CD4-positive, alpha-beta T cell treated with Interleukin-6 for 4 hours (primary cell): Measurements from ENCODE around the gene ARHGAP20.
A peak's percentile ranks its signal among the peaks of the same experiment; 100 is the strongest.

Experiments
- DNase-seq: peaks from one replicate; pipeline ENCODE4 v3.0.0-alpha.2; 2020; ENCODE audit warnings: mixed read lengths

ARHGAP20 gene, protein sequence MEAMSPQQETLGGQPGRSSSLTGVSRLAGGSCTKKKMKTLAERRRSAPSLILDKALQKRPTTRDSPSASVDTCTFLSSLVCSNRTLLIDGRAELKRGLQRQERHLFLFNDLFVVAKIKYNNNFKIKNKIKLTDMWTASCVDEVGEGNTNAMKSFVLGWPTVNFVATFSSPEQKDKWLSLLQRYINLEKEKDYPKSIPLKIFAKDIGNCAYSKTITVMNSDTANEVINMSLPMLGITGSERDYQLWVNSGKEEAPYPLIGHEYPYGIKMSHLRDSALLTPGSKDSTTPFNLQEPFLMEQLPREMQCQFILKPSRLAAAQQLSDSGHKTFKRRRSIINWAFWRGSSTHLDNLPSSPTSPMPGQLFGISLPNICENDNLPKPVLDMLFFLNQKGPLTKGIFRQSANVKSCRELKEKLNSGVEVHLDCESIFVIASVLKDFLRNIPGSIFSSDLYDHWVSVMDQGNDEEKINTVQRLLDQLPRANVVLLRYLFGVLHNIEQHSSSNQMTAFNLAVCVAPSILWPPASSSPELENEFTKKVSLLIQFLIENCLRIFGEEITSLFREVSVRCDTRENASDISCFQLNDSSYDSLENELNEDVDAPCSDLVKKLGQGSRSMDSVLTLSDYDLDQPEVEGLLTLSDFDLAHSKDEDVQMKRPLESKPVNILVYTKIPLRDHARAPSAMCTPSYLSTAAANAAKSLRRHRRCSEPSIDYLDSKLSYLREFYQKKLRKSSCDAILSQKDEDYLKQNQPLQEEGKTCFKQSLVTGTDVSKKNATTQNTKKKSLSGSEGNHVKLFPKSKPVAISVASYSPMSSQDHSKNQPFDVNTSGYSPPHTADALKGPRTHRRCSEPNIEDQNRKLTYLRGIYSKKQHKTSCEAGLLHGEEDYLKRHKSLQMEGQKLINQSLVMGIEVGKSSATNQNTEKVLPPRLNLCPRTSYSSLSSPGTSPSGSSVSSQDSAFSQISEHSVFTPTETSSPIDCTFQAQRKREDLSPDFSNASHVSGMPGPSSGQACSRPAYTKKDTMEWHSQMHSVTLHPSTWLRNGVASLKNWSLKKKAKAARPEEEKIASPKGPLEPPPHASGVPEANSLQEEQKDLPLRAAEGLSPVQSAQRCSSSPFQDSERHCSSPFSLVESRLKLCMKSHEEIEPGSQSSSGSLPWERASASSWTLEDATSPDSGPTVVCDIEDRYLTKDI

DNA sequence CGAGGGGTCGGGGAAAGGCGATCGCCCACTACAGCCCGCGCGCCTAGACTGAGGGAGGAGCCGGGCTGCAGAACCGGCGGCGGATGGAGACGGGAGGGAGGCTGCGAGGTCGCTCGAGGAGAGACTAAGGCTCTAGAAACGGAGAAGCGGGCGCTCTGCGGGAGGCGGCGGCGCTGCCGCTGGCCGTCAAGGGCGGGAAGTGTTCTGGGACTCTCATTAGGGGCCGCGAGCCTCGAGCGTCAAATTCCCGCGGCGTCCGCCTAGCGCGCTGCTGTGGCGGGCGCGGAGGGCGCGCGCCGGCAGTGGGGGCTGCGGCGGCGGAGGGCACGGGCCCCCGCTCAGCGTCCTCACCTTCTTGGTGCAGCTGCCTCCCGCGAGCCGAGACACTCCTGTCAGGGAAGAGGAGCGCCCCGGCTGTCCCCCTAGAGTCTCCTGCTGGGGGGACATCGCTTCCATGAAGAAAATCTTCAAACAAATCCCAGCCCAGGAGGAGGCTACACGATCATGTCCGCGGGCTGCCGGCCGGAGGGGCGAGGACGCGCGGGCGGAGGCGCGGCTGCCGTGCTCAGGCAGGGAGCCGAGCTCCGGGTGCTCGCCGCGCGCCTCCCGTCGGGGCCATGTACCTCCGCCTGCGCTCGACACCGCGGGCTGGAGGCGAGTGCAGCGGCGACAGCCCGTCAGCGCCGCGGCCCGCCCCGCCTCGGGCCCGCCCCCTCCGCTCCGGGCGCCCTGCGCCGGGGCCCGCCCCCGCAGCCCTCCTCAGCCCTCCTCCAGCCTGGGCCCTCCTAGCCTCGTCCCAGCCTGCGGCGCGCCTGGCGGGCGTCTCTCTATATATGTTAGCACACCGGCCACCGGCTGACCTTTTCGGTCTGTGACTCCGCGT lies at the start of gene ARHGAP20:
TSS of gene ARHGAP20 (minus strand) at position 662 of the 883 bp plus-strand sequence. CDS start at position 456, 206 bp downstream.
- peak; percentile 27 for DNase-seq

DNA sequence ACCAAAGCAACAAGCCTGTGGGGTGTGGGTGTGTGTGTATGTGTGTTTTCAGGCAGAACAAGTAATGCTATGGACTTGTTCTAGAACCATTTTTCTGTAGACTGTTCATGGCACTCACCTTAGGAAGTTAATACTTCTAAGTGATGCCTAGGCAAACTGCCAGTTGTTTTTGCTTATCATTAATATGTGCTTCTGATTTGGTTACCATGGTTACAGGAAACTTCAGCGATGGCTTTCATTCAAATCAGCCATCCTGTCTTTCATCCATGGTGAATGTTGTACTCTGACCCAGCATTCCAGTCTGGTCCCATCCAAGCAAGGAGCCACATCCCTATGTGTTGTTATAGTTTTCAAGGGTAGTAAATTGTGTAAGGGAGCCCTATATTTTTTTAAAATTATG lies 49.8 kb upstream of the ARHGAP20 start:
- no peak for DNase-seq

DNA sequence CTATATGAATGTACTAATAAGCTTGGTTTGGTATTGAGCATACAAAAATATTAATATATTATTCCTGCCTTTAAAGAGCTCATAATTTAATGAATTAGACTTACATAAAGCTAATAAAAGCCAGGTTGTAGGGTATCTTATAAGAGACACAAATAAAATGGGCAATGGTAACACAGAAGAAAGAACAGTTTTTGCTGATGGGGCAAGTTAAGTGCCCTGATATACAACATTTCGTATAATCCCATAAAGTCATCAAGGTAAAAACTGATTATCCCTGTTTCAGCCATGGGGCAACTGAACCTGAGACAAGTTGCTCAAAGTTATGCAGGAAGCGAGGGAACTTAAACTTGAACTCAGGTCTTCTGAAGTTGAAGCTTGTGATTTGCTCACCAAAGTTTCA lies 48.9 kb upstream of the ARHGAP20 start:
- DNase-seq = no peak

DNA sequence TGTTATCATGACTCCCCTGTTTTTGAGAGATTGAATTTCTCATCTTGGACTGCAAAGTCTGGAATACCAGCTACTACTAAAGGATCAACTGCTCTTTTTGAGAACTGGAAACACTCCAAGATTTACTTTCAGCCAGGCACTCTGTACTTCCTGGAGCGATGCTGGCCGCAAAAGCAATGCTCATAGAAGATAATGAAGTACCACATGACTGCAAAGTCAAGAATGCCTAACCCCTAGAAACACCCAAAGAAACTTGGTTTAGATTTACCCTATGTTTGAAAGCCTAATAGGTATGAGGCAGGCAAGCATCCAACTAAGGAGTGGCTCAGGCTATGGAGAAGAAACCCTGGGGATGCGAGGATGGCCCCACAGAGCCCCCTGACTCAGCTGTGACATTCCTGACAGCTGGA lies 47.7 kb upstream of the ARHGAP20 start:
- DNase-seq = no peak

DNA sequence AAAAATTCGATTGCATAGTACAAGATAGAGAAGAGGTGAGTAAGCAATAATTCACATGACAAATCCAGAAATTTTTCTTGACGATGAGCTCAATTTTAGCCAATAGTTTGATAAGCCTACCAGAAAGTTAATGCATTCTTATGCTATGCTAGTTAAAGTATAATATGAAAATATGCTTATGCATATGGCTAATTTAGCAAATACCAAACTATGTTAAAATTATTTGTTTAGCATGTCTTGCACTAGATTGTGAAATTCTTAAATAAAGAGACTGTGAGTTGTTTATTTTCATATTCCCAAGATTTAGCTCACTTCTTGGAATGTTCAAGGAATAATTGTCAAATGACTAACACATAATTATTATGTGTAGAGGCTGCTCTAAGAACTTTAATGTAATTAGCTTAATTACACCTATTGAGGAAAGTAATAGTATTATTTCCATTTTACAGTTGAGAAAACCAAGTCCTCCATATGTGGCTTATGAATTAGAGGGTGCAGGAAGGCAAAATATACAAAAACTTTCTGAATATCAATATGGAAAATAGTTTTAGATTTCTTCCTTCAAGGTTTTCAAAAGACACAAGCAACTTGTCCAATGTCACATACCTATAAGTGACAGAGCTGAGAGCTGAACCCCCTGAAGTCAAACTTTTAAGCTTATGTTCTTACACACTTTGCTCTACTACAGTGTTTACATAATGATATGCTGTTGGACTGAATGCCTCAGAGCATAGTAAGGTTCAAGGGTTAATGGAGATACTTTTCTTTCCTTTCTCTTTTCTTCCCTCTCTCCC lies 45.9 kb upstream of the ARHGAP20 start:
- no peak for DNase-seq

DNA sequence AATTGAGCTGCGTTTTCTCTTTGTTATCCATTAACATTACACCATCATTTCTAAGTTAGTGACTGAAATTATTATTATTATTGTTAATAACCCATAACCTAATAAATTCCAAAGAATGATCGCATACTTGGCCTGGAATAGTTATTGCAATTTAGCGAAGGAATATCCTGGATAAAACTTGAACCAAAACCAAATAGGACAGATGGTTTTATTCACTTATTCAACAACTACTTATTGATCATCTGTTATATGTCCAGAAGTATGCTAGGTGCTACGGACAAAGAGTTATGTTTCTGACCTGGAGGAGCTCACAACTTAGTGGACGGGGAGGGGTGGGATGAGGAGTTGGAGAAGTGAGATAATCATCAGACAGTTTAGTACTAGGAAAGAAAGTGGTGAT lies 44.8 kb upstream of the ARHGAP20 start:
- DNase-seq = no peak

DNA sequence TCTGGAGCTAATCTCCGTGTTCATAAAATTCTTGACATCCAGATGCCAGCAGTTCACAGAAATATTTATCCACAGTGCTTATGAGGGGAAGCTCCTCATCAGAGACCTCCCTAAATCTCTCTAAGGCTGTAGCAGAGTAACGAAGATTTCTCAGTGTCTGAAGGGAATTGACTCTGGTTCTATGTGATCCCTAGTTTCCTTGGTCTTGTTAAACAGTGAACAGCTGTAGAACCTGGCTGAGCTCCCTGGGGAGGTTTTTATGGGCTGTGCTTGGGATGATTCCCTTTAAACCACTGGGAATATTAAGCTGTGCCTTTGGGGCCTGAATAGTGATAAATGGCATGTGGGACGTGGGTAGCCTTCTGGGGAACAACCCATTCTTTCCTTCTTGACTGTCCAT lies 43.7 kb upstream of the ARHGAP20 start:
- DNase-seq = no peak

DNA sequence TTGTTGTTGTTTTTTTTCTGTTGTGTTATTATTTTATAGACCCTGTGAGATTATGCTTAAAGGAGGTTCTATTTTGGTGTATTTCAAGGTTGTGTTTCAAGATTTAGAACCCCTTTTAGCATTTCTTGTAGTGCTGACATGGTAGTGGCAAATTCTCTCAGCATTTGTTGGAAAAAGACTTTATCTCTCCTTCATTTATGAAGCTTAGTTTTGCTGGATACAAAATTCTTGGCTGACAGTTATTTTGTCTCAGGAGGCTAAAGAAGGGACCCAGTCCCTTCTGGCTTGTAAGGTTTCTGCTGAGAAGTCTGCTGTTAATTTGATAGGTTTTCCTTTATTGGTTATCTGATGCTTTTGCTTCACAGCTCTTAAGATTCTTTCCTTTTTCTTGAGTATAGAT lies 40.7 kb upstream of the ARHGAP20 start:
- no peak for DNase-seq

DNA sequence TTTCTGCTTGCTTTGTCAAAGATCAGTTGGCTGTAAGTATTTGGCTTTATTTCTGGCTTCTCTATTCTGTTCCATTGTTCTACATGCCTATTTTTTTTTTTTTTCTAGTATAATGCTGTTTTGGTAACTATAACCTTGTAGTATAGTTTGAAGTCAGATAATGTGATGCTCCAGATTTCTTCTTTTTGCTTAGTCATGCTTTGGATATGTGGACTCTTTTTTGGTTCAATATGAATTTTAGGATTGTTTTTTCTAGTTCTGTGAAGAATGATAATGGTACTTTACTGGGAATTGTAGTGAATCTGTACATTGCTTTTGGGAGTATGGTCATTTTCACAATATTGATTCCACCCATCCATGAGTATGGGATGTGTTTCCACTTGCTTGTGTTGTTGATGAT lies 37.9 kb upstream of the ARHGAP20 start:
- DNase-seq = no peak

DNA sequence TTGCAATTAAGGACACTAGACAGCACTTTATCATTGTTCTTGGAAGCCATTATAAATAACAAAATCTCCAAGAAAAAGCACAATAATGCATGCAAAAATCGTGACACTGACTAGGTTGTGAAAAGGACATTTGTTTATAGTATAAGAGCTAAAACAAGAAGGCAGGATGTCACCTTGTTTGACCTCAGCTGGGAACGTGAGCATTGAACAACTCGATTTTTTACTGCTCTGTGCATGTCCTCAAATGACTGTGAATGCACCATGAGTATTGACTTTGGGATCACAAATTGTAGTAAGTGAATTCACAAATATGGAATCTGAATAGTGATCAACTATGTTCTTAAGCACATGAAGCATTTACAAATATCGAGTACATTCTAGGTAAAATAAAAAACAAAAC lies 35.3 kb upstream of the ARHGAP20 start:
- DNase-seq = no peak

DNA sequence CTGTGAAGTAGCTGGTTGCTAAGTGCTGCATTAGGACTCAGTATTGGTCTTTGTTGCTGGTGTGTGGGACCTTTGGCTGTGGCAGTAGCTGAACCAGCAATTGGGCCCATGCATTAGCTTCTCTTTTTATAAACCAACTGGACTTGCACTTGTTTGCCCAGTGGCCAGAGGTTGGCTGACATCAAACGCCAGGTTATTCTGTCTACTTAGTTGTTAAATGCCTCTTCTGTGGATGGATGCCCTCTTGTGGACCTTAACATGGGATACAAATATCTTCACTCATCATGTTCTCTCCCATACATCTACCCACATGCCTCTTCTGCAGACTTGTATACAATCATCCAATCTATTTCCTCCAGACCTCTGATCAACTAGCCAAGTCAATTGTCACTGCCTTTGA lies 26.4 kb upstream of the ARHGAP20 start:
- DNase-seq = no peak

DNA sequence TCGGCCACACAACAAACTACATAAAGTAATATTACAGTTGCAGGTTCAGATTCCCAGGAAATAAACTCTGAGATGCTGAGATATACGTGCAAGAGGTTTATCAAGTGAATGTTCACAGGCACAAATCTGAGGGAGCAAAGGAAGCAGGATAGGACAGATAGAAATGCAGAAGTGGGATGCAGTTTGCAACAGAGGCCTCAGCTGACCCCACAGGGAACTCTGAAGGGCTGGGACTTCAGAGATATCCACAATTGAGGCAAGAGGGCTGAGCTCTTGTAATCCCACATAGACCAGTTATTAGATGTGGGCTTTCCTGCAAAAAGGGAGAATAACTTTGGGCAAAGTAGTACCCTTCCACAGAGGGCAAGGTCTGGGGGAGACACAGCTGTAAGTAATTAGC lies 25.4 kb upstream of the ARHGAP20 start:
- DNase-seq = no peak

DNA sequence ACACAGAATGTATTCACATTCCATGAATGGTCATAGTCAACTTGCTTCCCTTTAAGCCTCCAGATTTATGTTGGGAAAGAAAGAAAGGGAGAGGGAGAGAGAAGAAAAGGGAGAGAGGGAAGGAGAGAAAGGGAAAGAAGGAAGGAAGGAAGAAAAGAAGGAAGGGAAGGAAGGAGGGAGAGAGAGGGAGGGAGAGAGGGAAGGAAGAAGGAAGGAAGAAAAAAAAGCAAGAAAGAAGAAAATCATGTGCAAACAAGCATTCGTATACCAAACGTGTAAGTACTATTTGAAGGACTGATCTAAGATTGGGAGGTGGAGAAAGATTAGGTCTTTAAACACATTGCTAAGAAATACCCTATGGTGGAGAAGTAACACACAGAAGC lies 23.9 kb upstream of the ARHGAP20 start:
- no peak for DNase-seq

DNA sequence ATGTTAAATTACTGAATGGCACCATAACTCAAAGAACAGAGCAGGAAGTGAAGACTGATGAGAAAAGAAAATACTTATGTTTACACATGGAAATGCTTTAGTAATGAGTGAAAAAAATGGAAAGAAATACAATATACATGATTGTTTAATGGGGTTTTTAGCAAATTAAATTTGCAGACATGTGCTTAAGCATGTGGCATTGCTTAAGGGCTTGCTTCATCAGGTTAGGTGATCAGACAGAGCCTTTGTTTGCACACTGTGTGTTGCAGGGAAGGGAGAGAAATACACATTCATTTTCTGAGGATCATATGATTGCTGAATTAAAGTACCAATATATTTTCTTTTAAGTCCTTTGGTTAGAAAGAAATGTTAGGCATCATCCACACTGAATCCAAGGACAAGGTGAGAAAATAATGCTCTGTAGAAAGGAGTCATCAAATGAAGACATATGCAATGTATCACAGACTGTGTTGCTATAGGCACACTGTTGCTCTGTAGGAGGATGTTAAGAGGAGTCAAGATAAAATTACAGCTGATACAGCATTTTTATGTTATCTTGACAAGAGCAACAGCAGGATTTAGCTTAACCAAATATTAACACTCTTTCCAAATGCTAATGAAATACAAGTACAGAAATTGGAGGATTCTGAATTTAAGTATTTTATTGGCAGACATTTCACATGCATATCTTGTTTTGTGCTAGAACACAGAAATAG lies 23.4 kb upstream of the ARHGAP20 start:
- no peak for DNase-seq

DNA sequence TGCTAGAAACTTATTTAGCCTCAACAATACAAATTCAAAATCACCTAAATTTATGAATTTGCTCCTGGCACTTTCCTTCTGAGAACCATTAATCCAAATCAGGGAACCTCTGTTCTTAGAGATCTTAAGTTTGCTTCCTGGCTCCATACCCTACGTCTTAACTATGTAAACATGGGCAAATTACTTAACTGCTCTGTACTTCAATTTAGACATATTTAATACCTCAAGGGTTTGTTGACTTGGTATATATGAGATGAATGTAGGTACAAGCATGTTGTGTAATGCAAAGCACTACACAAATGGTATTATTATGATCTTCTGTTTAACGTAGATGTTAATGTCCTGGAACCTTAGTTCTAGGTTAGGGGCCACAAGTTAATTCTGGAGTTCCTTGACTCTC lies 22.6 kb upstream of the ARHGAP20 start:
- DNase-seq = no peak

DNA sequence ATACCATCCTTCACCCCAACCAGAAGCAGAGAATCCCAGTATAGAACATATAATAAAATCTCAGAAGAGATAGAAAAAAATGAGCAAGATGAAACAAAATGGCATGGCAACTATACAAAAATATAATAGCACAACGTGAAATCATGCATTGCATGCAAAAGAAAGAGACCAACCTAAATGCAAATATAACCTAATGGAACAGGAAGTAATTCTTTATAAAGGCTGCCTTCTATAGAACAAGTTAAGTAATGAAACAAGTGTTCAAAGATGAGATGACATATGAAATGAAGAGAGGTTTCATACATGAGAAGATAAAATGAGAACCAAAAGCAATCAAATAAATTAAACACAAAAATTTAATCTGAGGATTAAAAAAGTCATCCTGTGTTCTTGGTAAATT lies 18.5 kb upstream of the ARHGAP20 start:
- DNase-seq = no peak

DNA sequence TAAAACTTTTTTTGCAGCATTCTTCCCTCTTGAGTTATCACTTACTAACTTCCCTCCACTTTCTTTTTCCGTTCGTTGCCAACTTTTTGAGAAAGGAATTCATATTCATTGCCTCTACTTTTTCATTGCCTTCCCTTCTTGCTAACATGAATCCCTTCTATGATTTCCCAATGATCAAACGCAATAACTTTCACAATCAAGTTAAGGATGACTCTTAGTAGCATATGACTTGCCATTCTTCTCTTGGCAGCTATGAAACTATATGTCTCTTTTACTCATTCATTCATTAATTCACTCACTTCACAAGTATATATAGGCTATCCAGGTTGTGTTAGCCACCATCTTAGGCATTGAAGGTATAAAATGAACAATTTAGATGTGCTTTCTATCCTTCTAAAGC lies 16.6 kb upstream of the ARHGAP20 start:
- DNase-seq = no peak

DNA sequence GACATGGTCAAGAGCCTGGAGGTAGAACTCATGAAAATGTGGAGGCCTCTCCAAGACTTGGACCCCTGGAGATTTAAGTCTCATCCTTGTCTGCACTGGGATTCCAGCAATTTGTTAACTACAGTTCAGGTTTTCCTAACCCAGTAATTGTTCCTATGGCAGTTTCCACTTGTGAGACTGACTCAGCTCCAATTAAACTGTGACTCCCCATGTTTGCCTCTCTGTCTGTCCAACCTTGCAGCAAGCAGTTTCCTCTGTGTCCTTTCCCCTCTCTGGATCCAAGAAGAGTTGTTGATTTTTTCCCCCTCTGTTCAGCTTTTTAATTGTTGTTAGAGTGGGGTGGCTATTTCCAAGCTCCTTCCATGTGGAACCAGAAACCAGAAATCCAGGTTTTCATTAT lies 16.2 kb upstream of the ARHGAP20 start:
- no peak for DNase-seq

DNA sequence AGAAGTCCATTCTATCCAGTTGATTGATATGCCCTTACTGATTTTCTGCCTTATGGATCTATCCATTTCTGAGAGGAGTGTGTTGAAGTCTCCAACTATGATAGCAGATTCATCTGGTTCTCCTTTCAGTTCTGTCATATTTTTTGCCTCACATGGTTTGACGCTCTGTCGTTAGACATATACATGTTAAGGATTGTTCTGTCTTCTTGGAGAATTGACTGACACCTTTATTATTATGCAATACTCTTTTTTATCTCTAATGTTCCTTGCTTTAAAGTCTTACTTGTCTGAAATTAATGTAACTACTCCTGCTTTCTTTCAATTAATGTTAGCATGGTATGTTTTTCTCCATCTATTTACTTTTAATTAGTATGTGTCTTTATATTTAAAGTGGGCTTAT lies 12.1 kb upstream of the ARHGAP20 start:
- DNase-seq = no peak

DNA sequence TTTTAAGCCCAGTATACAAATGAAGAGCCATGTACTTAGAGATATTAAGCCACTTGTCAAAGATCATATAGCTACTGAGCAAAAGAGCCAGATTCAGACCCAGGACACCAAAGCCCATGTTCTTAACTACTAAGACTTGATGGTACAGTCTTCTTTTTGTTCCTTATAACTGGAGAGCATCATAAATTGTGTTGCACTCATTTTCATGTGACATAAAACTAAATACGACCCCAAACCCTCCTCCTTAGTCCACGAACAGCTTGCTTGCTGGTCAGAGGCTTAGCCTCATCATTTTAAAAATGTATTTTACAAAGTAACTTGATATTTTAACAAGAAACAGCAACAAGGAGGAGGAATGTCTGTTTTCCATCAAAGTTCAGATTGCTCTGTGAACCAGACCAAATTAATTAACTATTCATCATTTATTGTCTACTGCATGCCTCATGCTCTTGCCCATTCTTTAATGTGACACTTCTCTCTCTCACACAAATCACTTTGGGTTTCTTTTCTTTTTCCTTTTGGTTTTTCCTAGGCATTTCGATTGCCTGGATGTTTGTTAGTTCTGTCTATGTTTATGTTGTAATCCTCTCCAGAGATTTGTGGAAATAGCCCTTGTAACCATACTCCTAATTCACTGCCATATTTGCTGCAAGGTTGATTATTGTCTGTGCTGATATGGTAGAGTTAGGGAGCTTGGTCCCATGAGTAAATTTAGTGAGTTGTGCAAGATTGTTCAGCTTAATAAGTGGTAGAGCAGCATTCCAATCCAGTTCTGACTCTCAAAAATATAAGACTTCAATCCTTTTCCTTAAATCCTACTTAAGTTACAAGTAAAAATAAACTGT lies 8.4 kb upstream of the ARHGAP20 start:
- DNase-seq = no peak
